Calu3 (cell line): ENCODE data around the gene BET1. TPM values are rescaled to one million over a fixed set of nuclear protein-coding genes. Genes with fewer than 3 reads are reported as not detected.

ENCODE experiments used
- BruUV-seq: library from RNA; stranded (reverse); fragments of 400-500 nt; replicated peaks from 2 replicates; lab custom pipeline; 2021; lab: Mats Ljungman, UMichigan
- CTCF ChIA-PET: fragments of 300-600 bp; sonication (Branson Sonifier 250); formaldehyde crosslinking; loops from one replicate; lab custom pipeline; 2022; ENCODE audit warnings: antibody characterized with exemption; lab: Charles Lee
- DNase-seq: peaks from one replicate; pipeline ENCODE4 v3.0.0; 2022
- H3K27ac Mint-ChIP-seq: one replicate; pipeline ENCODE4 v1.8.0; 2022; ENCODE audit warnings: mixed read lengths; ENCODE audit not compliant: unreplicated experiment
- H3K27me3 Mint-ChIP-seq: one replicate; pipeline ENCODE4 v1.8.0; 2022; ENCODE audit warnings: mixed read lengths; ENCODE audit not compliant: unreplicated experiment
- H3K36me3 Mint-ChIP-seq: one replicate; pipeline ENCODE4 v1.8.0; 2022; ENCODE audit warnings: mild to moderate bottlenecking, moderate library complexity, mixed read lengths; ENCODE audit not compliant: insufficient read depth, unreplicated experiment
- H3K4me1 Mint-ChIP-seq: one replicate; pipeline ENCODE4 v1.8.0; 2022; ENCODE audit warnings: mild to moderate bottlenecking, low read depth, mixed read lengths; ENCODE audit not compliant: unreplicated experiment
- H3K4me3 Mint-ChIP-seq: one replicate; pipeline ENCODE4 v1.8.0; 2022; ENCODE audit warnings: mild to moderate bottlenecking, low read depth, moderate library complexity, mixed read lengths; ENCODE audit not compliant: unreplicated experiment
- H3K9me3 Mint-ChIP-seq: one replicate; pipeline ENCODE4 v1.8.0; 2022; ENCODE audit warnings: low read depth, mixed read lengths; ENCODE audit not compliant: unreplicated experiment
- CTCF ChIP-seq: fragments of 200-600 bp; IDR thresholded peaks from one replicate; pipeline ENCODE4 v1.8.0; 2022; ENCODE audit warnings: antibody characterized with exemption; ENCODE audit not compliant: unreplicated experiment
- intact Hi-C: fragments of 100-400 bp; cut with micrococcal nuclease; formaldehyde crosslinking; loops from one replicate; pipeline ENCODE4 v1.10.0; 2022; ENCODE audit not compliant: unreplicated experiment
- total RNA-seq: library from RNA; stranded (reverse); gene quantifications from 2 replicates; pipeline ENCODE4 v1.2.3, GENCODE V29; 2022

The BET1 gene
- total RNA-seq, 1 experiment from 2014 or later, result 18.7 TPM

GRCh38 chr7:93972029-93972725 lies 32.0 kb downstream of the BET1 start:
- CTCF ChIA-PET, result interaction anchor here (0.8 kb wide), 1 partner anchor 1273 kb away, joined by 5 read pairs; no protein-coding TSS in a partner anchor
- no peak for DNase-seq
- intact Hi-C loops, result no loop called here

DNA sequence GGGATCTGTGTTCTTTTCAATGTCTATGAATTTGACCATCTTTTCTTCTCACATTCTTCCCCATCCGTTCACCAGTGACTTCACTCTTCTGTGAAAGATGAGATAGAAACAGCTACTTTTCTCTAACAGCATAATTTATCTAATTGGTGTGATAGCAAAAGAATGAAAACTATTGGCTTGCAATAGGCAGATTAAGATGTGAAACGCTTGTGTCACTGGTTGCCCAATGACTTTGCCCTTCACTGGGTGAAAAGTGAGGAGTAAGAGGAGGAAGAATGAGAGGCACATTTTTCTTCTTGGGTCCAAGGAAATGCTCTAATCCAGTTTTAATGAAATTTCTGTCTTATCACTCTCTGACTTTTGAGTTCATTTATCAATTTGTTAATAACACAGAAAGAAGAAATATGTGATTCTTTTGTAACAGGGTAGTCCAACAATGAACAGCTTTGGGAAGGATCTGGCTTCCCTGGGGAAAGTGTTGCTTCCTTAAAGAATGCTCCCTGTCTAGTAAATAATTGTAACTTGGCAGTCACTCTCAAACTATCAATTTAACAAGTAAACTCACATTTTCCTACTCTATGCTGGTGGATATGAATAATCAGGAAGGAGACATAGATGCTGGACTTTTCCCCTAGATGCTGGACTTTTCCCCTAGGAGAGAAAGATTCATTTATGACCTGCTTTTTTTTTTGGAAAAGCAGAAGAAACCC lies 35.1 kb downstream of the BET1 start:
- no TSS peak for BruUV-seq
- Mint-ChIP-seq H3K9me3 (no peaks in the 10 kb centered on the region), H3K27ac (no peak overlapping the region), H3K36me3 (no peaks in the 10 kb centered on the region), H3K4me3 (no peak overlapping the region), H3K27me3 (no peaks in the 10 kb centered on the region), H3K4me1 (no peaks in the 10 kb centered on the region)
- CTCF ChIA-PET, result no interaction called here
- TF ChIP-seq CTCF, result no peak
- intact Hi-C loops, result no loop called here
- DNase-seq, result no peak

More at GRCh38 chr7:93972029-93972725, 32.0 kb downstream of the BET1 start:
- H3K27ac Mint-ChIP-seq, result no peak overlapping the region
- no peaks in the 10 kb centered on the region for H3K27me3 Mint-ChIP-seq
- H3K9me3 Mint-ChIP-seq, result no peaks in the 10 kb centered on the region
- no peaks in the 10 kb centered on the region for H3K4me1 Mint-ChIP-seq
- BruUV-seq, result no TSS peak
- H3K36me3 Mint-ChIP-seq, result no peaks in the 10 kb centered on the region
- H3K4me3 Mint-ChIP-seq, result no peak overlapping the region
- TF ChIP-seq CTCF, result no peak

DNA sequence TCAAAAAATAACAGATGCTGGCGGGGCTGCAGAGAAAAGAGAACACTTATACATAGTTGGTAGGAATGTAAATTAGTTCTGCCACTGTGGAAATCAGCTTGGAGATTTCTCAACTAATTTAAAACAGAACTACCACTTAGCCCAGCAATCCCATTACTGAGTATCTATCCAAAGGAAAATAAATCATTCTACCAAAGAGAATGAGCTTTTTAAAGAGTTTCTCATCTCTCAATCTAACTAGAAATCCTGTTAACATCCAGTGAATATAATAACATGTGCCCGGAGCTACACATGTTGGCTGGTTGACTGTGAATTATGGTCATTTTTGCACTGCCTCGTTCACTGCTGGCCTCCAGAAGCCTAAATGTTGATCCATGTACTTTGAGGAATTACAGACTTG lies 39.3 kb downstream of the BET1 start:
- H3K27me3 Mint-ChIP-seq, result no peaks in the 10 kb centered on the region
- intact Hi-C loops, result no loop called here
- BruUV-seq, result no TSS peak
- H3K27ac Mint-ChIP-seq, result no peak overlapping the region
- no peak overlapping the region for H3K4me3 Mint-ChIP-seq
- no peak for DNase-seq
- H3K4me1 Mint-ChIP-seq, result no peaks in the 10 kb centered on the region
- CTCF ChIA-PET, result no interaction called here
- H3K9me3 Mint-ChIP-seq, result no peaks in the 10 kb centered on the region
- no peaks in the 10 kb centered on the region for H3K36me3 Mint-ChIP-seq
- no peak for TF ChIP-seq CTCF

DNA sequence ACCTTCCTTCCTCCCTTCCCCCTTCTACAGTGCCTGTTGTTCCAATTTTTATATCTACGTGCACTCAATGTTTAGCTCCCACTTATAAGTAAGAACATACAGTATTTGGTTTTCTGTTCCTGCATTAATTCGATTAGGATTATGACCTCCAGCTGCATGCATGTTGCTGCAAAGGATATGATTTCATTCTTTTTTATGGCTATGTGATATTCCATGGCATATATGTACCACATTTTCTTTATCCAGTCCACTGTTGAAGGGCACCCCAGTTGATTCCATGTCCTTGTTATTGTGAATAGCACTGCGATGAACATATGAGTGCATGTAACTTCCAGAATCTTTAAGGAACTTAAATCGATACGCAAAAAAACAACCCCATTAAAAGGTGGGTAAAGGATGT lies 39.9 kb downstream of the BET1 start:
- intact Hi-C loops, result no loop called here
- CTCF ChIA-PET, result no interaction called here
- TF ChIP-seq CTCF, result no peak
- Mint-ChIP-seq H3K4me1 (no peaks in the 10 kb centered on the region), H3K9me3 (no peaks in the 10 kb centered on the region), H3K27ac (no peak overlapping the region), H3K4me3 (no peak overlapping the region), H3K36me3 (no peaks in the 10 kb centered on the region), H3K27me3 (no peaks in the 10 kb centered on the region)
- no peak for DNase-seq
- no TSS peak for BruUV-seq
